GM12878 (cell line): ENCODE results near the gene HCN3. TPM values are rescaled to one million over a fixed set of nuclear protein-coding genes. Genes with fewer than 3 reads are reported as not detected.

ENCODE experiments used
- ATAC-seq: fragments of 200-7000 bp; cut with Tn5 transposase; 3 replicates; pipeline ENCODE4 v1.9.1; 2020; ENCODE audit warnings: mild to moderate bottlenecking, moderate library complexity
- BruUV-seq: library from RNA; stranded (reverse); fragments of 400-500 nt; replicated peaks from 2 replicates; lab custom pipeline; 2021; lab: Mats Ljungman, UMichigan
- CTCF ChIA-PET: fragments of 300-600 bp; sonication (Branson Sonifier 250); formaldehyde crosslinking; extraction: SDS; loops from one replicate; lab custom pipeline; 2021; ENCODE audit warnings: inconsistent platforms; lab: Yijun Ruan, JAX
- POLR2A ChIA-PET: fragments of 350-600 bp; formaldehyde crosslinking; extraction: SDS; loops from one replicate; lab custom pipeline; 2021; ENCODE audit warnings: inconsistent platforms; lab: Charles Lee
- RAD21 ChIA-PET: fragments of 300-600 bp; sonication (Branson Sonifier 250); formaldehyde crosslinking; loops from one replicate; lab custom pipeline; 2023; ENCODE audit warnings: antibody characterized with exemption; ENCODE audit not compliant: unreplicated experiment; lab: Charles Lee
- SMC1A ChIA-PET: fragments of 300-600 bp; sonication (Branson Sonifier 250); formaldehyde crosslinking; loops from one replicate; lab custom pipeline; 2023; ENCODE audit not compliant: unreplicated experiment, uncharacterized antibody; lab: Charles Lee
- DNase-seq: peaks from one replicate; pipeline ENCODE4 v3.0.0-alpha.2; 2011; ENCODE audit warnings: low read depth, low spot score
- FAIRE-seq: peaks from 3 replicates; lab custom pipeline; 2011; peaks lifted over from hg19 to GRCh38; lab: Jason Lieb, UNC
- H2AFZ ChIP-seq: 2 replicates; pipeline ENCODE4 v1.6.0; 2011; ENCODE audit warnings: low read depth, low read length, control low read depth; ENCODE audit not compliant: control insufficient read depth
- H3K27ac ChIP-seq: 2 replicates; pipeline ENCODE4 v1.5.1; 2011; ENCODE audit warnings: control low read depth; ENCODE audit not compliant: control insufficient read depth, insufficient read depth
- H3K27me3 ChIP-seq, 2 experiments: replicated peaks in 1 of 2; 2 replicates each; pipeline versions ENCODE4 v1.6.0 to v1.6.1; 2011; ENCODE audit warnings: low read length in 1 of 2; ENCODE audit not compliant: control insufficient read depth in 2 of 2, insufficient read depth in 2 of 2
- H3K36me3 ChIP-seq, 2 experiments: 2 replicates each; pipeline ENCODE4 v1.5.1; 2011; ENCODE audit warnings: low read length in 1 of 2; ENCODE audit not compliant: control insufficient read depth in 2 of 2, insufficient read depth in 2 of 2
- H3K4me1 ChIP-seq: 2 replicates; pipeline ENCODE4 v1.6.1; 2011; ENCODE audit warnings: mild to moderate bottlenecking, low read length, moderate library complexity, mixed read lengths; ENCODE audit not compliant: control insufficient read depth, insufficient read depth
- H3K4me2 ChIP-seq: 2 replicates; pipeline ENCODE4 v1.6.0; 2011; ENCODE audit warnings: control low read depth; ENCODE audit not compliant: control insufficient read depth, insufficient read depth
- H3K4me3 ChIP-seq: fragments of 200-600 bp; sonication (generic); 2 replicates; pipeline ENCODE4 v1.5.1; 2016
- H3K79me2 ChIP-seq: 2 replicates; pipeline ENCODE4 v1.6.0; 2011; ENCODE audit warnings: low read length; ENCODE audit not compliant: control insufficient read depth, insufficient read depth
- H3K9ac ChIP-seq: 2 replicates; pipeline ENCODE4 v1.8.0; 2011; ENCODE audit warnings: low read length, control low read depth, mixed read lengths; ENCODE audit not compliant: control insufficient read depth, insufficient read depth
- H3K9me3 ChIP-seq: replicated peaks from 3 replicates; pipeline ENCODE4 v1.5.1; 2011; ENCODE audit warnings: mild to moderate bottlenecking, low read length; ENCODE audit not compliant: control insufficient read depth, insufficient read depth
- H4K20me1 ChIP-seq: 2 replicates; pipeline ENCODE4 v1.6.0; 2011; ENCODE audit not compliant: control insufficient read depth, insufficient read depth
- CBFB ChIP-seq: IDR thresholded peaks from 2 replicates; pipeline ENCODE4 v1.6.1; 2016; ENCODE audit warnings: antibody characterized with exemption, low read depth
- CEBPB ChIP-seq, 2 experiments: fragments of 150-350 bp in 1 of 2; IDR thresholded peaks; 2 replicates each; pipeline ENCODE4 v1.6.1; 2012 to 2014; ENCODE audit warnings: low read depth in 2 of 2, low read length in 2 of 2, borderline replicate concordance in 1 of 2, inconsistent platforms in 1 of 2
- CHD4 ChIP-seq: fragments of 200-600 bp; sonication (generic); IDR thresholded peaks from 2 replicates; pipeline ENCODE4 v1.6.1; 2016; ENCODE audit warnings: mild to moderate bottlenecking
- FOXK2 ChIP-seq: fragments of 450-650 bp; IDR thresholded peaks from 2 replicates; pipeline ENCODE4 v1.6.1; 2017; ENCODE audit warnings: mild to moderate bottlenecking, moderate library complexity
- IKZF2 ChIP-seq, 2 experiments: fragments of 450-650 bp; IDR thresholded peaks; 2 replicates each; pipeline ENCODE4 v1.6.1; 2017; ENCODE audit warnings: mild to moderate bottlenecking in 2 of 2, moderate library complexity in 2 of 2
- KLF5 ChIP-seq: fragments of 450-650 bp; IDR thresholded peaks from 2 replicates; pipeline ENCODE4 v1.6.1; 2014; ENCODE audit warnings: mild to moderate bottlenecking; ENCODE audit not compliant: partially characterized antibody
- LARP7 ChIP-seq: fragments of 450-650 bp; IDR thresholded peaks from 2 replicates; pipeline ENCODE4 v1.6.1; 2017; ENCODE audit warnings: mild to moderate bottlenecking
- NBN ChIP-seq: fragments of 450-650 bp; IDR thresholded peaks from 2 replicates; pipeline ENCODE4 v1.6.1; 2016
- NFXL1 ChIP-seq: fragments of 450-650 bp; IDR thresholded peaks from 2 replicates; pipeline ENCODE4 v1.6.1; 2017; ENCODE audit warnings: antibody characterized with exemption, mild to moderate bottlenecking, borderline replicate concordance
- NFYB ChIP-seq: IDR thresholded peaks from 2 replicates; pipeline ENCODE4 v1.6.1; 2011; ENCODE audit warnings: low read depth, mild to moderate bottlenecking, low read length, improper control_type of control experiment, moderate library complexity; ENCODE audit not compliant: insufficient read depth
- POLR2AphosphoS5 ChIP-seq: IDR thresholded peaks from 2 replicates; pipeline ENCODE4 v1.6.1; 2011; ENCODE audit warnings: mild to moderate bottlenecking, low read length, inconsistent platforms
- RAD51 ChIP-seq: fragments of 450-650 bp; IDR thresholded peaks from 2 replicates; pipeline ENCODE4 v1.6.1; 2016; ENCODE audit warnings: moderate library complexity, mild to moderate bottlenecking, inconsistent platforms
- RELA ChIP-seq: fragments of 450-650 bp; IDR thresholded peaks from 2 replicates; pipeline ENCODE4 v1.8.0; 2014; ENCODE audit warnings: borderline replicate concordance; ENCODE audit not compliant: partially characterized antibody
- SMARCA5 ChIP-seq: fragments of 450-650 bp; IDR thresholded peaks from 2 replicates; pipeline ENCODE4 v1.6.1; 2017; ENCODE audit warnings: mild to moderate bottlenecking
- WRNIP1 ChIP-seq: IDR thresholded peaks from 2 replicates; pipeline ENCODE4 v1.6.1; 2011; ENCODE audit warnings: low read depth, low read length, improper control_type of control experiment, borderline replicate concordance
- ZNF384 ChIP-seq: IDR thresholded peaks from 2 replicates; pipeline ENCODE4 v1.6.1; 2012; ENCODE audit warnings: low read depth, mild to moderate bottlenecking, low read length, improper control_type of control experiment, borderline replicate concordance
- WGBS: methylation state at CpG from one replicate; pipeline ENCODE4 v1.1.6; 2016; ENCODE audit warnings: low lambda C conversion rate; ENCODE audit not compliant: insufficient replicate concordance, insufficient coverage; ENCODE audit errors: missing lambda C conversion rate; 5-methylcytosine and 5-hydroxymethylcytosine counted together
- in situ Hi-C: fragments of 300-500 bp; cut with MboI; formaldehyde crosslinking; loops from 9 replicates; pipeline ENCODE4 v1.14.3; 2018; ENCODE audit warnings: mixed read lengths
- intact Hi-C: fragments of 100-400 bp; cut with micrococcal nuclease; formaldehyde crosslinking; loops from one replicate; pipeline ENCODE4 v1.14.2; 2022; ENCODE audit not compliant: unreplicated experiment
- polyA plus RNA-seq, 11 experiments: library from polyadenylated mRNA; depleted of rRNA in 4 of 11; unstranded in 6 of 11; stranded (reverse) in 5 of 11; fragments of >200 nt; fragmentation: Nextera tagmentation in 4 of 11; fragmentation: Illumina TruSeq in 1 of 11; extraction: Ambion mirVana in 4 of 11; extraction: Trizol in 1 of 11; gene quantifications; 1 replicate in 1 of 11; 2 replicates in 10 of 11; pipeline versions ENCODE4 v1.2.1 to v1.2.3, GENCODE V29; 2011 to 2016; ENCODE audit warnings: inconsistent platforms in 2 of 11, missing spikeins in 2 of 11, low read depth in 1 of 11
- total RNA-seq, 4 experiments: library from RNA; depleted of rRNA in 3 of 4; stranded (reverse); fragments of >200 nt in 3 of 4; fragmentation: Illumina TruSeq in 1 of 4; extraction: Trizol in 1 of 4; gene quantifications; 2 replicates each; pipeline versions ENCODE4 v1.2.1 to v1.2.3, GENCODE V29; 2013 to 2021
- TF ChIP-seq, protein P1 (sequence below): IDR thresholded peaks from 2 replicates; pipeline ENCODE4 v1.6.1; 2012; ENCODE audit warnings: mild to moderate bottlenecking, low read depth, low read length

Gene HCN3
- total and polyA plus RNA-seq, 10 of the 15 experiments (the other 5 are each of a cell fraction or from before 2014, with no cell fraction given), result 0.08 to 4.1 (median 1.8) TPM

DNA sequence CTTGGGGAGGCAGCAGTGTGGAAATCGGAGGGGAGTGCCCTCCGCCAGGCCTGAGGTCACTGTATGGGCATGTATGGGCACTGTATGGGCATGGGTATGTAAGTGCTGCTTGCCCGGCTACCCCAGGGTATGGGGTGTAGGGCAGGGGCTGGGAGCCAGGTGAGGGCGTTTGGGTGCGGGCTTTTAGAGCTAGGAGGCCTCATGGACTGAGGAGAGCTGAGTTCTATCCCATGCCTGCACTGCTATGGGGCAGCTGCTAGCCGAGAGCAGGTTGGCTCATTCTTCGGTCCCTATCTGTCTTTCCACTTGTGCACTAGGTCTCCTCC is 18.6 kb downstream of the HCN3 start:
- Histone ChIP-seq H3K4me2 (no peak overlapping the region), H4K20me1 (no peaks in the 10 kb centered on the region), H3K27me3 (no peaks in the 10 kb centered on the region; a peak in 1 of 4 replicates), H3K27ac (no peak overlapping the region), H3K9me3 (no peaks in the 10 kb centered on the region), H3K9ac (no peak overlapping the region), H3K36me3 (no peaks in the 10 kb centered on the region), H3K79me2 (no peaks in the 10 kb centered on the region), H2AFZ (no peak overlapping the region), H3K4me3 (no peak overlapping the region), H3K4me1 (peaks cover 3% of the 10 kb centered on the region; the same call in 1 of the 2 replicates)
- ATAC-seq (no peak), DNase-seq (no peak), FAIRE-seq (no peak)
- in situ Hi-C loops, result no loop called here
- TF ChIP-seq LARP7 (no peak), FOXK2 (no peak), ZNF384 (no peak), POLR2AphosphoS5 (no peak), KLF5 (no peak), SMARCA5 (no peak), CEBPB (IDR thresholded peaks at IDR 0.05; ENCODE audit: borderline replicate concordance in 1 of 2, low read depth in 2 of 2, low read length in 2 of 2) (no peak), RELA (no peak), WRNIP1 (no peak), NFYB (no peak), CBFB (no peak), RAD51 (no peak), CHD4 (no peak), NBN (no peak), NFXL1 (no peak), IKZF2 (IDR thresholded peaks at IDR 0.05) (no peak)
- TF ChIP-seq, protein P1, sequence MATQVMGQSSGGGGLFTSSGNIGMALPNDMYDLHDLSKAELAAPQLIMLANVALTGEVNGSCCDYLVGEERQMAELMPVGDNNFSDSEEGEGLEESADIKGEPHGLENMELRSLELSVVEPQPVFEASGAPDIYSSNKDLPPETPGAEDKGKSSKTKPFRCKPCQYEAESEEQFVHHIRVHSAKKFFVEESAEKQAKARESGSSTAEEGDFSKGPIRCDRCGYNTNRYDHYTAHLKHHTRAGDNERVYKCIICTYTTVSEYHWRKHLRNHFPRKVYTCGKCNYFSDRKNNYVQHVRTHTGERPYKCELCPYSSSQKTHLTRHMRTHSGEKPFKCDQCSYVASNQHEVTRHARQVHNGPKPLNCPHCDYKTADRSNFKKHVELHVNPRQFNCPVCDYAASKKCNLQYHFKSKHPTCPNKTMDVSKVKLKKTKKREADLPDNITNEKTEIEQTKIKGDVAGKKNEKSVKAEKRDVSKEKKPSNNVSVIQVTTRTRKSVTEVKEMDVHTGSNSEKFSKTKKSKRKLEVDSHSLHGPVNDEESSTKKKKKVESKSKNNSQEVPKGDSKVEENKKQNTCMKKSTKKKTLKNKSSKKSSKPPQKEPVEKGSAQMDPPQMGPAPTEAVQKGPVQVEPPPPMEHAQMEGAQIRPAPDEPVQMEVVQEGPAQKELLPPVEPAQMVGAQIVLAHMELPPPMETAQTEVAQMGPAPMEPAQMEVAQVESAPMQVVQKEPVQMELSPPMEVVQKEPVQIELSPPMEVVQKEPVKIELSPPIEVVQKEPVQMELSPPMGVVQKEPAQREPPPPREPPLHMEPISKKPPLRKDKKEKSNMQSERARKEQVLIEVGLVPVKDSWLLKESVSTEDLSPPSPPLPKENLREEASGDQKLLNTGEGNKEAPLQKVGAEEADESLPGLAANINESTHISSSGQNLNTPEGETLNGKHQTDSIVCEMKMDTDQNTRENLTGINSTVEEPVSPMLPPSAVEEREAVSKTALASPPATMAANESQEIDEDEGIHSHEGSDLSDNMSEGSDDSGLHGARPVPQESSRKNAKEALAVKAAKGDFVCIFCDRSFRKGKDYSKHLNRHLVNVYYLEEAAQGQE, result no peak
- no TSS peak for BruUV-seq
- CTCF ChIA-PET, result no interaction called here
- SMC1A ChIA-PET, result no interaction called here
- RAD21 ChIA-PET, result no interaction called here
- POLR2A ChIA-PET, result no interaction called here
- intact Hi-C loops, result no loop called here
- 76% methylated on average over 7 of the region's 7 CpGs for WGBS
